ENCODE results near the gene MAPK9.

MAPK9 gene

GRCh38 chr5:180233729-180234128 lies 58.2 kb downstream of the MAPK9 start:
- TF ChIP-seq, protein P1, sequence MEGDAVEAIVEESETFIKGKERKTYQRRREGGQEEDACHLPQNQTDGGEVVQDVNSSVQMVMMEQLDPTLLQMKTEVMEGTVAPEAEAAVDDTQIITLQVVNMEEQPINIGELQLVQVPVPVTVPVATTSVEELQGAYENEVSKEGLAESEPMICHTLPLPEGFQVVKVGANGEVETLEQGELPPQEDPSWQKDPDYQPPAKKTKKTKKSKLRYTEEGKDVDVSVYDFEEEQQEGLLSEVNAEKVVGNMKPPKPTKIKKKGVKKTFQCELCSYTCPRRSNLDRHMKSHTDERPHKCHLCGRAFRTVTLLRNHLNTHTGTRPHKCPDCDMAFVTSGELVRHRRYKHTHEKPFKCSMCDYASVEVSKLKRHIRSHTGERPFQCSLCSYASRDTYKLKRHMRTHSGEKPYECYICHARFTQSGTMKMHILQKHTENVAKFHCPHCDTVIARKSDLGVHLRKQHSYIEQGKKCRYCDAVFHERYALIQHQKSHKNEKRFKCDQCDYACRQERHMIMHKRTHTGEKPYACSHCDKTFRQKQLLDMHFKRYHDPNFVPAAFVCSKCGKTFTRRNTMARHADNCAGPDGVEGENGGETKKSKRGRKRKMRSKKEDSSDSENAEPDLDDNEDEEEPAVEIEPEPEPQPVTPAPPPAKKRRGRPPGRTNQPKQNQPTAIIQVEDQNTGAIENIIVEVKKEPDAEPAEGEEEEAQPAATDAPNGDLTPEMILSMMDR (IDR thresholded peaks at IDR 0.05; ENCODE audit: low read depth, low read length), result no peak
- H3K4me3 ChIP-seq (ENCODE audit: low read depth, low read length), result no peak overlapping the region
- in situ Hi-C loops (cut with HindIII; ENCODE audit: low sequenced_read_pairs), result no loop called here
- no peak for DNase-seq (ENCODE audit: low read depth, low spot score)

DNA sequence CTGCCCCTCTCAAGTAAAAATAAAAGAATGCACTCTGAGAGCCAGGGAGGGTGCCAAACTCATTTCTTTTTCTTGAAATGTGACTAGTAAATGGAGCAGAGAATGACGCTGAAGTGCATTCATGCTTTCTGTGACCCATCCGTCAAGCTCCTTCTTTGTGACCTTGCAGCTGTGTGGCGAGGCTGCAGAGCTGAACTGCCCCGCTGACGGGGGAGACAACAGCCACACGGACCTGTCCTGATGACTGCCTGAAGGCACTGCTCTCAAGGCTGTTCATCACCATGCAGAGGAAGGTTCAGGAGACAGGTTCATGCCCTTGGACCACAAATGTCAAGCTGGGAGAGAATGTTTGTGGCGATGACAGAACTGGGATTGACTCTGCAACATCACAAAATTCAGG lies 61.9 kb downstream of the MAPK9 start:
- in situ Hi-C loops (cut with HindIII; ENCODE audit: low sequenced_read_pairs), result no loop called here
- DNase-seq (ENCODE audit: low read depth, low spot score), result no peak
- H3K4me3 ChIP-seq (ENCODE audit: low read depth, low read length), result no peak overlapping the region
- TF ChIP-seq, protein P1 (IDR thresholded peaks at IDR 0.05; ENCODE audit: low read depth, low read length), result no peak

- DNase-seq (ENCODE audit: low read depth, low spot score), result no peak
- H3K4me3 ChIP-seq (ENCODE audit: low read depth, low read length), result no peak overlapping the region
- TF ChIP-seq, protein P1 (IDR thresholded peaks at IDR 0.05; ENCODE audit: low read depth, low read length), result no peak
- in situ Hi-C loops (cut with HindIII; ENCODE audit: low sequenced_read_pairs), result no loop called here
These were observed 69.8 kb downstream of the MAPK9 start for GRCh38 chr5:180222056-180222455.

GRCh38 chr5:180217797-180218196 lies 74.1 kb downstream of the MAPK9 start:
- no peak for DNase-seq (ENCODE audit: low read depth, low spot score)
- TF ChIP-seq, protein P1 (IDR thresholded peaks at IDR 0.05; ENCODE audit: low read depth, low read length), result no peak
- in situ Hi-C loops (cut with HindIII; ENCODE audit: low sequenced_read_pairs), result no loop called here
- H3K4me3 ChIP-seq (ENCODE audit: low read depth, low read length), result no peak overlapping the region

- in situ Hi-C loops (cut with HindIII; ENCODE audit: low sequenced_read_pairs), result no loop called here
- TF ChIP-seq, protein P1 (IDR thresholded peaks at IDR 0.05; ENCODE audit: low read depth, low read length), result no peak
- H3K4me3 ChIP-seq (ENCODE audit: low read depth, low read length), result no peak overlapping the region
- no peak for DNase-seq (ENCODE audit: low read depth, low spot score)
These were observed 75.2 kb downstream of the MAPK9 start for GRCh38 chr5:180216646-180217171.

DNA sequence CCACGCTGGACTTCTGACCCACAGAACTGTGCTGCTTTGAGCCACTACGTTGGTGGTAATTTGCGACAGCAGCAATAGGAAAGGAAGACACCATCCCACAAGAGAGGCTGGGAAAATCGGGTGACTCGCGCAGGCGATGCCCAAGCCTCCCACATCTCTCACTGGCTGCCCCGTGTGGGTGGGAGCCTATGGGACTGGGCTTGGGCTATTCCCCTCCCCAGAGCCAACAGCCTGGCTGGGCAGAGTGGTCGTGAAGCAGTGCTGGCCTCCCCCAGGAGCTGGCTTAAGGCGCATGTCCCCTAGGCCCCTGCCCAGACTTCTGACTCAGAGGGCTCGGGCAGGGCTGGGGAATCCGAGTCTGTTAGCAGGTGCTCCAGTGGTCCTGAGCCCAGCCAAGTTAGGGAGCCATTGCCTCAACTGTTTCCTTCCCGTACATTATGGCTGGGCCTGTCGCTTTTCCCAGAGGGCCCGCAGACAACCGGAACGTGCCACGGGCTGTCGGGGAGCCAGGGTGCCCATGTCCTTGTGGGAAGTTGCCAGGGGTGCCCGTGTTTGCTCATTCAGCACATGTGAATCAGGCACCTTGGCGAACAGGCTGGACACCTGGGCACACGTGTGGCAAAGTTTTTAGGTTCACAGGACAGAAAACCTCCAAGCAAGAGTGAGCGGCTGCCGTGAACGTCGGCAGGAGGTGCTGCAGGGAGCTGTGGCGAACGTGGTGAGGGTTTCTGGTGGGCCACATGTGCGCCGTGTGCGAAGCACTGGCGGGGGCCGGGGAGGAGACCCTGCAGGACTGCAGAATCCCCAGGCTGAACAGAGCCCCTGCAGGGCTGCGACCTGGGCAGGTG lies 75.9 kb downstream of the MAPK9 start:
- TF ChIP-seq, protein P1 (IDR thresholded peaks at IDR 0.05; ENCODE audit: low read depth, low read length), result no peak
- DNase-seq (ENCODE audit: low read depth, low spot score), result no peak
- in situ Hi-C loops (cut with HindIII; ENCODE audit: low sequenced_read_pairs), result no loop called here
- no peak overlapping the region for H3K4me3 ChIP-seq (ENCODE audit: low read depth, low read length)

Measured in astrocyte of the spinal cord (primary cell).